GM10266 (cell line): Measurements from ENCODE around the gene MEI4.
"Not testable (repeated sequence)": the region's sequence is repeated elsewhere in the genome, so short reads cannot be mapped to it uniquely, and the experiment has no call there.

Experiments
- DNase-seq: peaks from one replicate; pipeline ENCODE4 v3.0.0; 2012; ENCODE audit errors: extremely low spot score
- TF ChIP-seq, protein P1 (sequence below): IDR thresholded peaks from 2 replicates; pipeline ENCODE4 v1.5.1; 2012; ENCODE audit warnings: mild to moderate bottlenecking, low read depth; ENCODE audit not compliant: control insufficient read depth, insufficient read depth; ENCODE audit errors: missing control alignments

Gene MEI4

DNA sequence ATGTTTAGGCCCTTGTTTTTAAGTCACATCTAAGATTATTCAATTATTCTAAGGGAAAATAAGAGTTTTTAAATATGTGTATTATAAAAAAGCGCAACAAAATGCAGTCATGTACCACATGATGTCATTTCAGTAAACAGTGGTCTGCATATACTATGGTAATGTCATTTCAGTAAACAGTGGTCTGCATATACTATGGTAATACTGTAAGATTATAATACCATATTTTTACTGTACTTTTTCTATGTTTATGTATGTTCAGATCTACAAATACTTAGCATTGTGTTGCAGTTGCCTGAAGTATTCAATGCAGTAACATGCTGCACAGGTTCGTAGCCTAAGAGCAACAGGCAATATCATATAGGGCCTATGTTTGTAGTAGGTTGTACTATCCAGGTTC is 21.4 kb downstream of the MEI4 start:
- TF ChIP-seq, protein P1, sequence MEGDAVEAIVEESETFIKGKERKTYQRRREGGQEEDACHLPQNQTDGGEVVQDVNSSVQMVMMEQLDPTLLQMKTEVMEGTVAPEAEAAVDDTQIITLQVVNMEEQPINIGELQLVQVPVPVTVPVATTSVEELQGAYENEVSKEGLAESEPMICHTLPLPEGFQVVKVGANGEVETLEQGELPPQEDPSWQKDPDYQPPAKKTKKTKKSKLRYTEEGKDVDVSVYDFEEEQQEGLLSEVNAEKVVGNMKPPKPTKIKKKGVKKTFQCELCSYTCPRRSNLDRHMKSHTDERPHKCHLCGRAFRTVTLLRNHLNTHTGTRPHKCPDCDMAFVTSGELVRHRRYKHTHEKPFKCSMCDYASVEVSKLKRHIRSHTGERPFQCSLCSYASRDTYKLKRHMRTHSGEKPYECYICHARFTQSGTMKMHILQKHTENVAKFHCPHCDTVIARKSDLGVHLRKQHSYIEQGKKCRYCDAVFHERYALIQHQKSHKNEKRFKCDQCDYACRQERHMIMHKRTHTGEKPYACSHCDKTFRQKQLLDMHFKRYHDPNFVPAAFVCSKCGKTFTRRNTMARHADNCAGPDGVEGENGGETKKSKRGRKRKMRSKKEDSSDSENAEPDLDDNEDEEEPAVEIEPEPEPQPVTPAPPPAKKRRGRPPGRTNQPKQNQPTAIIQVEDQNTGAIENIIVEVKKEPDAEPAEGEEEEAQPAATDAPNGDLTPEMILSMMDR, result no peak

DNA sequence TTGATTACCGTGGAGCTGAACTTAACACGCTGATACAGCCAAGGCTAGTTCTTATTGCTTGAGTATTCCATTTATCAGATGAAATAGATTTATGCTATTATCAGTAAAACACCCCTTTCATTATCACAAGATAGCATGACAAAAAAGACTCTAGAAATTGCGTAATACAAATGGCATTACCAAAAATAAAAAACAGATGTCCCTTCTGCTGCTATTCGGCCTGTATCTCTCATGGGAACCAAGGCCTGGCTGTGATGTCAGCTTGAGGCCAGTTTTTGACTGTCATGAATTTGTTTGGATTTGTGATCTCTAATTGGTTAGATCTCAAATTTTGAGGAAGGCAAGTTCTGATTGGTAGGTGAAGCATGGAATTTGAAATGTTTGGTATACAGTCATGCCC is 25.2 kb downstream of the MEI4 start:
- TF ChIP-seq, protein P1, result no peak
- DNase-seq, result no peak

More for the DNA sequence above, 21.4 kb downstream of the MEI4 start:
- no peak for DNase-seq

DNA sequence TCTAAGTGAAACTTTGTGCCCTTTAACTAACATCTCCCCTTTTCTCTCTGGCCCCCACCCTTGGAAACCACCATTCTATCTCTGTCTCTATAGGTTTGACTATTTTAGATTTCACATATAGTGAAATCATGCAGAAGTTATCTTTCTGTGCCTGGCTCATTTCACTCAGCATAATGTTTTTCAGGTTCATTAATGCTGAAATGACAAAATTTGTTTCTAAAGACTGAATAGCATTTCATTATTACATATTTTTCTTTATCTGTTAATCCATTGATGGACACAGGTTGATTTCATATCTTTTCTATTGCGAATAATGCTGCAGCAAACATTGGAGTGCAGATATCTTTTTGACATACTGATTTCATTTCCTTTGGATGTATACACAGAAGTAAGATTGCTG is 30.7 kb downstream of the MEI4 start:
- TF ChIP-seq, protein P1, result no peak
- DNase-seq, result no peak

DNA sequence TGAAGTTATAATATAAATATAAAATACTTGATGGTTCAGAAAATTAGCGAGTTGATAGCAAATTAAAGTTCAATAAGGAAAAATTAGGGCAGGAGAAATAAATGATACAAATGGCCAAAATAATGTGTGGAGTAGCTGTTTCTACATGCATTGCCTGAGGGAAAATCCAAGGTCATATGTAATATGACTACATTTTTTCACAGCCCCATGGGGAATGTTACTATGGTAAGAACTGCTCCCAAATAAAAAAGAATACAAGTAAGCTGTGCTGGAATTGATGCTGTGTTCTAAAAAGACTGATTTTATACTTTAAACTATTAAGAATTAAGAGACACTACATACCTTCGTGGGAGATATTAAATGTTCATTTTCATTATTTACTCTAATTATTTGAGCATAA is 34.1 kb downstream of the MEI4 start:
- TF ChIP-seq, protein P1, result no peak
- DNase-seq, result no peak

DNA sequence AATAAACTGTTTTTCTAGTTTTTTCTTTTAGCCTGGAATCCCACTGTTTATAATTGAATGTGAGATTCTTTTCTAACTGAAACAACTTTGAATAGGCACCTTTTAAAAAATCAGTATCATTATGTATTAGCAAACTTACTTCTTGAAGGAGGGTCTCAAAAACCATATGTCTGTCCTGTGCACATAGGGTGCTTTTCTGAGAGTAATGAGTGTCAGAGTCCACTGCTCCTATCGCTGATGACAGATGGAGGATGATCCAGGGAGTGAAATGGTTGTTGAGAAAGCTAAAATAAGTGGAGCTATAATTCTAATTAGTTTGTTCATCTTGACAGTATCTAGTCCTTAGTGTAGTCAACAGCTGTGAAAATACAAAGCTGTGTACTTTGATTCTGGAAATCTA is 35.8 kb downstream of the MEI4 start:
- TF ChIP-seq, protein P1, result no peak
- no peak for DNase-seq

DNA sequence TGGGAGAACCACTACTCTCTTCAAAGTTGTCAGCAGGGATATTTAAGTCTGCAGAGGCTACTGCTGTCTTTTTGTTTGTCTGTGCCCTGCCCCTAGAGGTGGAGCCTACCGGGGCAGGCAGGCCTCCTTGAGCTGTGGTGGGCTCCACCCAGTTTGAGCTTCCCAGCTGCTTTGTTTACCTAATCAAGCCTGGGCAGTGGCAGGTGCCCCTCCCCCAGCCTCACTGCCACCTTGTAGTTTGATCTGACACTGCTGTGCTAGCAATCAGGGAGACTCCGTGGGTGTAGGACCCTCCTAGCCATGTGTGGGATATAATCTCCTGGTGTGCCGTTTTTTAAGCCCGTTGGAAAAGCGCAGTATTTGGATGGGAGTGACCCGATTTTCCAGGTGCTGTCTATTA is 47.3 kb downstream of the MEI4 start:
- not testable (repeated sequence) for DNase-seq

DNA sequence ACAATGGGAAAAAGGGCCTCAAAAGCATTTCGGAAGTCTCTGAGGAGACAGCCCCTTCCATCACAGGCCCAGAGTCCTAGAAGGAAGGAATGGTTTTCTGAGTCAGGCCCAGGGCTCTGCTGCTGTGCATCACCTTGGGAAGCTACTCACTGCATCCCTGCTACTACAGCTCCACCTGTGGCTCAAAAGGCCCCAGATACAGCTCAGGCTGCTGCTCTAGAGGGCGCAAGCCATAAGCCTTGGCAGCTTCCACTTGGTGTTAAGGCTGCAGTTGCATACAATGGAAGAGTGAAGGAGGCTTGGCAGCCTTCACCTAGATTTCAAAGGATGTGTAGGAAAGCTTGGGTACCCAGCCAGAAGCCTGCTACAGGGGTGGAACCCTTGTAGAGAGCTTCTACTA is 54.8 kb downstream of the MEI4 start:
- TF ChIP-seq, protein P1, result no peak
- DNase-seq, result no peak

DNA sequence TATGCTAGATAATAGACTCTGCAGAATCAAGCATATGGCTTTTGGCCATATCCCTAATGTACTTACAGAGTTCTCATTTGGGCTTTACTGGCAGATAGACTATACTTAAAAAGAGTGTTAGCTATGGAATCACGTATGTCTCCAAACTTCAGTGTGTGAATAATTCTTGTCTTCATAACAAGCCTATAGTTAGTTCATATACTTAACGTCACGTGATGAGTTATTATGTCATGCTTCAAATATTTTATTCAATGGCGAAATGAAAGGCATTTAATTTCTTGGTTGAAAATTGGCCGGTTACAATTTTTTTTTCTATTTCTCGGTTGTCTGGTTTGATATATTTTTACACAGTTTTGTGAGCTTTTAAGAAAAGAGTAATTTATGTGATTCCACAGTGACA is 62.7 kb downstream of the MEI4 start:
- no peak for DNase-seq
- TF ChIP-seq, protein P1, result no peak
